Measurements from ENCODE around the gene ITGA5. TPM values are rescaled to one million over a fixed set of nuclear protein-coding genes. Genes with fewer than 3 reads are reported as not detected.

ITGA5 gene
- total and polyA plus RNA-seq, 2 experiments from 2014 or later, result 402 to 496 TPM

DNA sequence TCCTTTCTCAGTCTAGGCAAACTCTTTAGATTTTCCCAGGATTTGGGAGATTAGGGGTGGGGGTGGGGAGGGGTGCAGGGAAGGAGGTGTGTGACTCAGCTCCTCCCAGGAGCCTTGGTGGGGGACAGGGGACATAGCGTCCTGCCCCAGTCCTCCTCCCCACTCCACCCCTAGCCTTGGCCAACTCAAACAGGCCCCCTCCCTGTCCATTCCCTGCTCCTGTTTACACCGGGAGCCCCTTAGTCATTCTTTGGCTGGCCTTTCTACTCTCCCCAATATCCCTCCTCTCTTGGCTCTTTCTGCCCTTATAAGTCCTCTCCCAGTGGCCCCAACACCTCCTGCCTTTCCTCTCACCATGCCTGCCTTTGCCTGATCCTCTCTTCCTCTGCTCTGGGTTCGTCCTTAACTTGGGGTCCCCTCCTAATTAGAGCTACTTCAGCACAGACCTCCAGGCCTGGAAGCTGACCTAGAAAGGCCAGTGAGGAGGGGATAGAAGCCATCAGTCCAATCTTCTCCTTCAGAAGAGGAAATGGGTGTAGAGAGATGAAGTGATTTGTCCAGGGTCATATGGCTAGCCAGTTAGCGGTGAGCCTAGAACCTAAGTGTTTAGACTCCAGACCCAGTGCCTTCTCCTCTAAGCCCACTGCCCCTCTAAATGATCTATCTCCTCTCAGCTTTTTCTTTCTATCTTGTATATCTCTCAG lies 2.3 kb upstream of the ITGA5 start:
- Histone ChIP-seq H3K27ac (peak overlapping the region; percentile 98), H3K36me3 (ENCODE audit: low read depth) (no peaks in the 10 kb centered on the region), H3K4me3 (no peak overlapping the region), H3K27me3 (replicated peaks; ENCODE audit: insufficient read depth) (no peaks in the 10 kb centered on the region), H3K9me2 (ENCODE audit: insufficient read depth) (no peaks in the 10 kb centered on the region), H3K9me3 (ENCODE audit: low read depth) (no peaks in the 10 kb centered on the region), H3F3A (ENCODE audit: insufficient read depth) (peaks cover 46% of the 10 kb centered on the region), H4K20me1 (ENCODE audit: insufficient read depth) (peaks cover 3% of the 10 kb centered on the region; the same call in 1 of the 2 replicates), H3K9ac (peak overlapping the region; percentile 98), H3K79me2 (ENCODE audit: insufficient read depth) (peaks cover 40% of the 10 kb centered on the region), H3K4me1 (ENCODE audit: insufficient read depth) (peaks cover 64% of the 10 kb centered on the region), H3K4me2 (ENCODE audit: unreplicated experiment) (peak overlapping the region; percentile 86), H2AFZ (no peak overlapping the region)
- WGBS, 2 experiments (ENCODE audit: low coverage in 1 of 2, low lambda C conversion rate in 2 of 2, missing lambda C conversion rate in 2 of 2), result 46 to 96% methylated on average over 2 to 4 of the region's 4 CpGs
- TF ChIP-seq EZH2phosphoT487 (IDR thresholded peaks at IDR 0.05; ENCODE audit: insufficient read depth, low read depth), result no peak
- no peak for TF ChIP-seq EZH2 (IDR thresholded peaks at IDR 0.05; ENCODE audit: insufficient read depth, poor library complexity, severe bottlenecking)
- peak; percentile 70 for DNase-seq
- in situ Hi-C loops (cut with MboI), result no loop called here

DNA sequence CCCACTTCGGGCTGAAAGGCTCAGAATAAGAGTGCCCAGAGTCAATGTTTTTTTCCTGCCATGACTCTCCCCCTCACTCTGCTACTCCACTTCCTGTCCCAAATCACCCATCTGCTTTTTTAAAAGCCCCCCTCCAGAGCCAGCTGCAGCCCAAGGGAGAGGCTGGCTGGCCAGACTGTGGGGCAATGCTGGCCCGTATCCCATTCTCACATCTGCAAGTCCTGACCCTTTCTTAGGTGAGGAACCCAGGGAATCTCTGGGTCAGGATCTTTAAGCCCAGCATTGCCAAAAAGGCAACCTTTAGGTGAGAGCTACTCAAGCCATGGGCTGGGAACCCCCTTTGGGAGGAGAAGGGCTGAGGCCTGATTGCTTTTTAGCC lies 1.7 kb upstream of the ITGA5 start:
- no peaks in the 10 kb centered on the region for H3K36me3 ChIP-seq (ENCODE audit: low read depth)
- H3K9me3 ChIP-seq (ENCODE audit: low read depth), result no peaks in the 10 kb centered on the region
- peaks cover 70% of the 10 kb centered on the region for H3K4me1 ChIP-seq (ENCODE audit: insufficient read depth)
- H2AFZ ChIP-seq, result peak overlapping the region; percentile 28; the same call in 1 of the 2 replicates
- in situ Hi-C loops (cut with MboI), result no loop called here
- TF ChIP-seq EZH2 (IDR thresholded peaks at IDR 0.05; ENCODE audit: insufficient read depth, poor library complexity, severe bottlenecking) (no peak), EZH2phosphoT487 (IDR thresholded peaks at IDR 0.05; ENCODE audit: insufficient read depth, low read depth) (no peak)
- no peaks in the 10 kb centered on the region for H3K9me2 ChIP-seq (ENCODE audit: insufficient read depth)
- H3K27me3 ChIP-seq (replicated peaks; ENCODE audit: insufficient read depth), result no peaks in the 10 kb centered on the region
- WGBS, 2 experiments (ENCODE audit: low coverage in 1 of 2, low lambda C conversion rate in 2 of 2, missing lambda C conversion rate in 2 of 2), result 33 to 34% methylated on average over 2 of the region's 2 CpGs
- peaks cover 48% of the 10 kb centered on the region for H3F3A ChIP-seq (ENCODE audit: insufficient read depth)
- peak overlapping the region; percentile 98 for H3K27ac ChIP-seq
- no peak overlapping the region for H3K4me3 ChIP-seq
- DNase-seq, result peak; percentile 41
- peaks cover 3% of the 10 kb centered on the region; the same call in 1 of the 2 replicates for H4K20me1 ChIP-seq (ENCODE audit: insufficient read depth)
- H3K79me2 ChIP-seq (ENCODE audit: insufficient read depth), result peaks cover 45% of the 10 kb centered on the region
- H3K9ac ChIP-seq, result peak overlapping the region; percentile 98
- H3K4me2 ChIP-seq (ENCODE audit: unreplicated experiment), result peak overlapping the region; percentile 86

DNA sequence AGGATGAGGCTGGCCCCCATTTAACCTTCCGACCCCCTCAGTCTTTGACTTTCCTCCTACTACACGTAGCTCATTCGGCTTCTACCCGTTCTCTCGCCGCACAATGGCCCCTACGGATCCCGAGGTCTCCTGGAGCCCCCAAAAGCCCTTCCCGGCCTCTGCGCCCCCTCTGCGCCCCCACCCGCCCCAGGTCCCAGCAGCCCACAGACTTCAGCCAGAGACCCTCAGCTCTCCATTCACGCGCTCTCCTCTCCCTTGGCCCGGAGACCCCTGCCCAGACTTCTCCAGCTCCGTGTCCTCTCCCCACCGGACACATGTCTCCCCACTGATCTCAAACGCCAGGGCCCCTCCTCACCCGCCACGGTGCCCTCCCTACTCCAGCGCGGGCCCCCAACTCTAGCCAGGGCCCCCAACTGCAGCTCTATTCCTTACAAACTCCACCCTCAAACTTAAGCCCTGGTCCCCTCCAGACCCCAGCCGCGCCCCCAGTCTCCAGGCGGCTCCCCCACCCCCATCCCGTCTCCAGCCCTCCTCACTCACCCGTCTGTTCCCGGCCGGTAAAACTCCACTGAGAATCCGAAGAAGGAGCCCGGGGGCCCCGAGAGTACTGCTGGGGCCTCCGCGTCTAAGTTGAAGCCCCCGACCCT lies 502 bp downstream of the ITGA5 start:
- in situ Hi-C loops (cut with MboI), result no loop called here

DNA sequence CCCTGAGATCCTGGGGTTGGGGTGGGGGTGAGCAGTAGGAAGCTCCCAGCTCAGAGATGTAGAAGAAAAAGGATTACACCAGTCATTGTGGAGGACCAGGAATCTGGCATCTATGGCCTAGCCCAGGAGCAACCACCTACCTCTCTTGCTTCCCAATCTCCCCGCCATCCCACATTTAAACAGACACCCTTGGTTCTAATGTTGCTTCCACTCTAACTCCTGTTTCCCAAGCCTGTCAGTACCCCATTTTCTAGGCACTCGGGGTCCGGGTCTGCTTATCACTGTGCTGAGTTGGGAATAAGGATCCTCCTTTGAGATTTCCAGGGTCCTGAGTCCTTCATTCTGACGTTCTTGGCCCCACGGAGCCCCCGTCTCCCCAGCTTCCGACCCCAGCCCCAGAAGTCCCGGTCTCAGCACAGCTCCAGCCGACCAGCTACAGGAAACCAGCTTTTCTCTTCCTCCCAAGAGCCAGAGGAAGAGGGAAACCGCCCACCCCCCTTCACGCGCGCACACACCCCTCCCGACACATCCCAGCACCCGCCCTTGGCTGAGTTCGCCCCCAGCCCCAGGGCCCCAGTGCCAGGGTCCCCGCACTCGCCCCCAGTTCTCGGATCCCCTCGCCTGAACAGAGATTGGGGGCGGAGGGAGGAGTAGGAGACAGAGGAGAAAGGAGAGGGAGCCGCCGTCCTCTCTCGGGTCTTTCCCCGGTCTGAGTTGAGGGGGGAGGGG lies 1.2 kb downstream of the ITGA5 start:
- Histone ChIP-seq H4K20me1 (ENCODE audit: insufficient read depth) (peaks cover 8% of the 10 kb centered on the region; the same call in 1 of the 2 replicates), H3K9me3 (ENCODE audit: low read depth) (no peaks in the 10 kb centered on the region), H3K4me1 (ENCODE audit: insufficient read depth) (peaks cover 79% of the 10 kb centered on the region), H3K9me2 (ENCODE audit: insufficient read depth) (no peaks in the 10 kb centered on the region), H3K4me2 (ENCODE audit: unreplicated experiment) (peak overlapping the region; percentile 86), H3F3A (ENCODE audit: insufficient read depth) (peaks cover 70% of the 10 kb centered on the region), H2AFZ (no peak overlapping the region), H3K27me3 (replicated peaks; ENCODE audit: insufficient read depth) (no peaks in the 10 kb centered on the region), H3K27ac (peak overlapping the region; percentile 98), H3K4me3 (peak overlapping the region; percentile 97), H3K9ac (peak overlapping the region; percentile 98), H3K79me2 (ENCODE audit: insufficient read depth) (peaks cover 74% of the 10 kb centered on the region), H3K36me3 (ENCODE audit: low read depth) (no peaks in the 10 kb centered on the region)
- in situ Hi-C loops (cut with MboI), result no loop called here
- TF ChIP-seq EZH2 (IDR thresholded peaks at IDR 0.05; ENCODE audit: insufficient read depth, poor library complexity, severe bottlenecking), result no peak
- no peak for TF ChIP-seq EZH2phosphoT487 (IDR thresholded peaks at IDR 0.05; ENCODE audit: insufficient read depth, low read depth)
- 0 to 2% methylated on average over 23 to 25 of the region's 25 CpGs for WGBS, 2 experiments (ENCODE audit: low coverage in 1 of 2, low lambda C conversion rate in 2 of 2, missing lambda C conversion rate in 2 of 2)
- DNase-seq, result peak; percentile 53

More for the DNA sequence above, 502 bp downstream of the ITGA5 start:
- 1 to 2% methylated on average over 18 to 35 of the region's 35 CpGs for WGBS, 2 experiments (ENCODE audit: low coverage in 1 of 2, low lambda C conversion rate in 2 of 2, missing lambda C conversion rate in 2 of 2)
- Histone ChIP-seq H3K4me1 (ENCODE audit: insufficient read depth) (peaks cover 78% of the 10 kb centered on the region), H3K9ac (peak overlapping the region; percentile 98), H3K9me2 (ENCODE audit: insufficient read depth) (no peaks in the 10 kb centered on the region), H4K20me1 (ENCODE audit: insufficient read depth) (peaks cover 8% of the 10 kb centered on the region; the same call in 1 of the 2 replicates), H3F3A (ENCODE audit: insufficient read depth) (peaks cover 66% of the 10 kb centered on the region), H3K27me3 (replicated peaks; ENCODE audit: insufficient read depth) (no peaks in the 10 kb centered on the region), H2AFZ (no peak overlapping the region), H3K79me2 (ENCODE audit: insufficient read depth) (peaks cover 67% of the 10 kb centered on the region), H3K4me3 (peak overlapping the region; percentile 97), H3K4me2 (ENCODE audit: unreplicated experiment) (peak overlapping the region; percentile 86), H3K27ac (peak overlapping the region; percentile 98), H3K36me3 (ENCODE audit: low read depth) (no peaks in the 10 kb centered on the region), H3K9me3 (ENCODE audit: low read depth) (no peaks in the 10 kb centered on the region)
- TF ChIP-seq EZH2phosphoT487 (IDR thresholded peaks at IDR 0.05; ENCODE audit: insufficient read depth, low read depth) (no peak), EZH2 (IDR thresholded peaks at IDR 0.05; ENCODE audit: insufficient read depth, poor library complexity, severe bottlenecking) (no peak)
- peak; percentile 41 for DNase-seq
